K562 (cell line): ENCODE data around the gene GUK1. TPM values are rescaled to one million over a fixed set of nuclear protein-coding genes. Genes with fewer than 3 reads are reported as not detected.

ENCODE experiments used
- ATAC-seq: fragments of 200-7000 bp; cut with Tn5 transposase; 3 replicates; pipeline ENCODE4 v1.9.1; 2020; ENCODE audit warnings: moderate library complexity
- BruUV-seq: library from RNA; stranded (reverse); fragments of 400-500 nt; replicated peaks from 2 replicates; lab custom pipeline; 2021; lab: Mats Ljungman, UMichigan
- CTCF ChIA-PET: fragments of 300-600 bp; formaldehyde crosslinking; extraction: SDS; loops from one replicate; lab custom pipeline; 2021; ENCODE audit warnings: low intra/inter-chr PET ratio; lab: Yijun Ruan, JAX
- POLR2A ChIA-PET: fragments of 300-600, 350-650 bp; sonication (Branson Sonifier 250); formaldehyde crosslinking; extraction: SDS; loops from one replicate; lab custom pipeline; 2021; ENCODE audit warnings: antibody characterized with exemption, inconsistent platforms; lab: Yijun Ruan, JAX
- DNase-seq, 4 experiments: peaks; one replicate each; pipeline versions ENCODE4 v3.0.0 to v3.0.0-alpha.2; 2011 to 2018; ENCODE audit warnings: low spot score in 3 of 4, mixed read lengths in 3 of 4; ENCODE audit errors: extremely low read depth in 1 of 4
- FAIRE-seq: peaks from 2 replicates; lab custom pipeline; 2011; peaks lifted over from hg19 to GRCh38; lab: Jason Lieb, UNC
- H2AFZ ChIP-seq: 2 replicates; pipeline ENCODE4 v1.6.0; 2011; ENCODE audit warnings: low read depth, low read length, control low read depth, inconsistent platforms
- H3K27ac ChIP-seq: fragments of 200-600 bp; 3 replicates; pipeline ENCODE4 v1.8.0; 2011; ENCODE audit warnings: low read depth, mild to moderate bottlenecking, control low read depth, inconsistent platforms, low read length, moderate library complexity, mixed read lengths; ENCODE audit errors: extremely low read depth
- H3K27me3 ChIP-seq, 2 experiments: fragments of 300-600 bp in 1 of 2; 2 replicates in 1 of 2; 3 replicates in 1 of 2; pipeline versions ENCODE4 v1.6.0 to v1.8.0; 2011; ENCODE audit warnings: inconsistent platforms in 2 of 2, low read length in 2 of 2, mild to moderate bottlenecking in 1 of 2, mixed read lengths in 1 of 2, moderate library complexity in 1 of 2; ENCODE audit not compliant: control insufficient read depth in 2 of 2, insufficient read depth in 2 of 2
- H3K36me3 ChIP-seq: fragments of 300-600 bp; 3 replicates; pipeline ENCODE4 v1.8.0; 2011; ENCODE audit warnings: mild to moderate bottlenecking, low read length, inconsistent platforms; ENCODE audit not compliant: control insufficient read depth, insufficient read depth
- H3K4me1 ChIP-seq, 2 experiments: fragments of 200-600 bp in 1 of 2; replicated peaks in 1 of 2; 2 replicates in 1 of 2; 3 replicates in 1 of 2; pipeline versions ENCODE4 v1.5.1 to v1.8.0; 2011; ENCODE audit warnings: inconsistent platforms in 2 of 2, low read length in 2 of 2, mild to moderate bottlenecking in 1 of 2, mixed read lengths in 1 of 2, moderate library complexity in 1 of 2; ENCODE audit not compliant: control insufficient read depth in 2 of 2, insufficient read depth in 2 of 2
- H3K4me2 ChIP-seq: 2 replicates; pipeline ENCODE4 v1.6.1; 2011; ENCODE audit warnings: low read length, control low read depth, inconsistent platforms, mixed read lengths; ENCODE audit not compliant: insufficient read depth
- H3K4me3 ChIP-seq: fragments of 200-600 bp; sonication (generic), shearing (Covaris generic); 2 replicates; pipeline ENCODE4 v1.5.1; 2016; ENCODE audit warnings: control low read depth, inconsistent platforms
- H3K79me2 ChIP-seq: fragments of 200-600 bp; 3 replicates; pipeline ENCODE4 v1.8.0; 2011; ENCODE audit warnings: low read length, inconsistent platforms; ENCODE audit not compliant: control insufficient read depth, insufficient read depth
- H3K9ac ChIP-seq, 2 experiments: 2 replicates each; pipeline versions ENCODE4 v1.6.0 to v1.6.1; 2011; ENCODE audit warnings: low read depth in 2 of 2, low read length in 2 of 2, control low read depth in 1 of 2, inconsistent platforms in 1 of 2, mild to moderate bottlenecking in 1 of 2, mixed read lengths in 1 of 2; ENCODE audit not compliant: insufficient read depth in 1 of 2
- H3K9me1 ChIP-seq: one replicate; pipeline ENCODE4 v1.6.0; 2011; ENCODE audit warnings: inconsistent platforms, mild to moderate bottlenecking, low read length, moderate library complexity; ENCODE audit not compliant: control insufficient read depth, insufficient read depth
- H3K9me3 ChIP-seq: replicated peaks from 2 replicates; pipeline ENCODE4 v1.5.1; 2011; ENCODE audit warnings: low read depth, low read length, inconsistent platforms; ENCODE audit not compliant: control insufficient read depth, insufficient read depth
- H4K20me1 ChIP-seq: replicated peaks from 2 replicates; pipeline ENCODE4 v1.6.1; 2011; ENCODE audit warnings: low read length, inconsistent platforms, mixed read lengths; ENCODE audit not compliant: control insufficient read depth, insufficient read depth
- CREM ChIP-seq: IDR thresholded peaks from 2 replicates; pipeline ENCODE4 v1.6.1; 2014; ENCODE audit warnings: antibody characterized with exemption, low read depth
- CTCFL ChIP-seq: IDR thresholded peaks from 2 replicates; pipeline ENCODE4 v1.6.1; 2011; ENCODE audit warnings: borderline replicate concordance, low read depth, mild to moderate bottlenecking, moderate library complexity, low read length; ENCODE audit not compliant: insufficient read depth, poor library complexity, severe bottlenecking
- FOXJ2 ChIP-seq: fragments of 200-800 bp; sonication (Bioruptor generic); IDR thresholded peaks from 2 replicates; pipeline ENCODE4 v1.6.1; 2016; ENCODE audit warnings: missing genetic modification characterization, missing compliant biosample characterization
- ILF3 ChIP-seq: fragments of 450-650 bp; IDR thresholded peaks from 2 replicates; pipeline ENCODE4 v1.6.1; 2018; ENCODE audit warnings: antibody characterized with exemption, mild to moderate bottlenecking, moderate library complexity, borderline replicate concordance
- ZNF324 ChIP-seq: fragments of 250-450 bp; sonication (Bioruptor Pico); IDR thresholded peaks from 2 replicates; pipeline ENCODE4 v1.4.0; 2020; ENCODE audit warnings: mild to moderate bottlenecking
- ZNF518B ChIP-seq: fragments of 250-450 bp; sonication (Bioruptor Pico); IDR thresholded peaks from 2 replicates; pipeline ENCODE4 v1.5.0; 2021; ENCODE audit warnings: mild to moderate bottlenecking, moderate library complexity
- WGBS: fragments of 100-300 bp; shearing (Covaris generic); methylation state at CpG from one replicate; pipeline ENCODE4 v1.1.6; 2016; ENCODE audit warnings: low coverage, mixed read lengths; ENCODE audit not compliant: insufficient coverage; ENCODE audit errors: missing lambda C conversion rate; 5-methylcytosine and 5-hydroxymethylcytosine counted together
- in situ Hi-C: fragments of 300-500 bp; cut with MboI; formaldehyde crosslinking; loops from 4 replicates; pipeline ENCODE4 v1.15.0; 2018; ENCODE audit warnings: inconsistent platforms, mixed read lengths
- intact Hi-C: fragments of 100-400 bp; cut with micrococcal nuclease; formaldehyde crosslinking; loops from 2 replicates; pipeline ENCODE4 v1.14.2; 2022
- polyA plus RNA-seq, 8 experiments: library from polyadenylated mRNA; depleted of rRNA in 4 of 8; stranded (reverse) in 5 of 8; unstranded in 3 of 8; fragments of >200 nt; fragmentation: Nextera tagmentation in 2 of 8; fragmentation: Illumina TruSeq in 1 of 8; extraction: Ambion mirVana in 2 of 8; extraction: Trizol in 1 of 8; gene quantifications; 2 replicates each; pipeline versions ENCODE4 v1.2.1 to v1.2.3, GENCODE V29; 2011 to 2014; ENCODE audit warnings: inconsistent platforms in 1 of 8, missing spikeins in 1 of 8
- total RNA-seq, 7 experiments: library from RNA; depleted of rRNA in 6 of 7; stranded (reverse); fragments of >200 nt in 6 of 7; fragmentation: Illumina TruSeq in 2 of 7; extraction: Trizol in 2 of 7; gene quantifications; 2 replicates each; pipeline versions ENCODE4 v1.2.1 to v1.2.3, GENCODE V29; 2011 to 2021; ENCODE audit warnings: low replicate concordance in 1 of 7
- TF ChIP-seq, protein P1 (sequence below): conservative IDR thresholded peaks from 2 replicates; pipeline ENCODE4 v1.6.1; 2011; ENCODE audit warnings: low read depth, mild to moderate bottlenecking, low read length; ENCODE audit not compliant: control insufficient read depth

GUK1 gene
- total and polyA plus RNA-seq, 9 of the 15 experiments (the other 6 are each of a cell fraction or from before 2014, with no cell fraction given): 7.0 to 331 (median 132) TPM

- TF ChIP-seq FOXJ2 (no peak), CTCFL (no peak), ILF3 (no peak), ZNF324 (no peak)
- TF ChIP-seq, protein P1, sequence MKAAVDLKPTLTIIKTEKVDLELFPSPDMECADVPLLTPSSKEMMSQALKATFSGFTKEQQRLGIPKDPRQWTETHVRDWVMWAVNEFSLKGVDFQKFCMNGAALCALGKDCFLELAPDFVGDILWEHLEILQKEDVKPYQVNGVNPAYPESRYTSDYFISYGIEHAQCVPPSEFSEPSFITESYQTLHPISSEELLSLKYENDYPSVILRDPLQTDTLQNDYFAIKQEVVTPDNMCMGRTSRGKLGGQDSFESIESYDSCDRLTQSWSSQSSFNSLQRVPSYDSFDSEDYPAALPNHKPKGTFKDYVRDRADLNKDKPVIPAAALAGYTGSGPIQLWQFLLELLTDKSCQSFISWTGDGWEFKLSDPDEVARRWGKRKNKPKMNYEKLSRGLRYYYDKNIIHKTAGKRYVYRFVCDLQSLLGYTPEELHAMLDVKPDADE: no peak
These were observed 7.7 kb downstream of the GUK1 start (continued) for GRCh38 chr1:228147768-228148167.

DNA sequence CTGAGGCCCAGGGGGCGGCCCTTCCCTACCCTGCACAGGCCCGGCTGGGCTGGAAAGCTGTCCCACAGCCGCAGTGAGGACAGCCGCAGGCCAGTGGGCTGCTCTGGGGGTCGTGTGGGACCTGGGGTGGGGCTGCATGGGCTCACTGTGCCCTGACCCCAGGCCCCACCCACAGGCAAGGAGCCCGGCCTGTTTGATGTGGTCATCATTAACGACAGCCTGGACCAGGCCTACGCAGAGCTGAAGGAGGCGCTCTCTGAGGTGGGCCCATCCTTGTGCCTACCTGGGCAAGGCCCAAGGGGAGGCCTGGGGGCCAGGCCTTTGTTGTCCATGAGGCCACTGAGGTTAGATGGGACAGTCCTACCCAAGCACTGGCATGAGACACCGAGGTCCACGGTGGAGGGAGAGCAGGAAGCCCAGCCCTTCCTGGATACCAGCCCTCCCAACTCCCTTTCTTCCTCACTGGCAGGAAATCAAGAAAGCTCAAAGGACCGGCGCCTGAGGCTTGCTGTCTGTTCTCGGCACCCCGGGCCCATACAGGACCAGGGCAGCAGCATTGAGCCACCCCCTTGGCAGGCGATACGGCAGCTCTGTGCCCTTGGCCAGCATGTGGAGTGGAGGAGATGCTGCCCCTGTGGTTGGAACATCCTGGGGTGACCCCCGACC is 8.2 kb downstream of the GUK1 start:
- Histone ChIP-seq H3K27me3 (no peaks in the 10 kb centered on the region), H2AFZ (no peak overlapping the region), H3K9ac (peak overlapping the region in 1 of 2 experiments; percentile 91; a peak in 2 of 4 replicates), H3K4me3 (no peak overlapping the region), H3K4me1 (peaks cover 49 to 97% of the 10 kb centered on the region in 2 experiments), H3K79me2 (peaks cover 64% of the 10 kb centered on the region), H3K4me2 (no peak overlapping the region), H3K36me3 (peaks cover 43% of the 10 kb centered on the region; the same call in 2 of the 3 replicates), H4K20me1 (peaks cover 42% of the 10 kb centered on the region), H3K9me3 (no peaks in the 10 kb centered on the region), H3K9me1 (peaks cover 18% of the 10 kb centered on the region), H3K27ac (no peak overlapping the region)
- ATAC-seq (no peak), FAIRE-seq (no peak), DNase-seq (no peak)
- WGBS: 78% methylated on average over 17 of the region's 18 CpGs
- in situ Hi-C loops (no loop called here), intact Hi-C loops (no loop called here)
- ChIA-PET POLR2A (interaction anchor here (0.5 to 2.3 kb wide), 10 partner anchors 7 to 71 kb away, joined by 3 to 11 read pairs (median 6); partner anchors contain the start of gene GUK1), CTCF (no interaction called here)
- no TSS peak for BruUV-seq
- no peak for TF ChIP-seq ZNF518B (CRISPR knock-in tag)
- TF ChIP-seq CREM: no peak
- peak; percentile 18 for TF ChIP-seq CTCFL
